GM12891 (cell line): ENCODE measurements around the gene CGNL1.

ENCODE experiments used
- POLR2A ChIP-seq: IDR thresholded peaks from 2 replicates; pipeline ENCODE4 v1.6.1; 2011; ENCODE audit warnings: low read depth, low read length, control low read depth
- POLR2AphosphoS5 ChIP-seq: IDR thresholded peaks from 2 replicates; pipeline ENCODE4 v1.6.1; 2011; ENCODE audit warnings: low read depth, low read length, control low read depth
- SPI1 ChIP-seq: IDR thresholded peaks from 2 replicates; pipeline ENCODE4 v1.6.1; 2011; ENCODE audit warnings: low read depth, low read length, control low read depth
- TAF1 ChIP-seq: IDR thresholded peaks from 2 replicates; pipeline ENCODE4 v1.6.1; 2011; ENCODE audit warnings: low read depth, low read length, control low read depth

DNA sequence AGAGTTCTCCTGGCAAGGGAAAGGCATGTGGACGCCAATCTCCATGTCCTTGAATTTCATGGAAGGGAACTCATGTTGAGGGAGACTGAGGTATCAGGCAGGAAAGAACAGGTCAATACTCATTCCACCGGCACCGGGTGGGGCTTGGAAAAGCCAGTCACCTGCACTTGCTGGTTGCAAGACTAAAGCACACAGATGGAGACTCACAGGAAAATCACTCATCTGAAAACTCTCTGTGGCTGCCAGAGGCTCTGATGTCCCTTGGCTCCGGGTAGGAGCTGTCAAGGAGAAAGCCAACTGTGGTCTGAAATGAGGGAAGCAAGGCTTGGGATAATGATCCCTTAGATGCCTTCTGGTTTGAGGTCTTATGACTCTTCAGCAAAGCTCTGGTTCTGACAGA lies 8.7 kb upstream of the CGNL1 start:
- TF ChIP-seq TAF1 = no peak
- no peak for TF ChIP-seq POLR2AphosphoS5
- TF ChIP-seq POLR2A = no peak
- no peak for TF ChIP-seq SPI1
